ENCODE measurements around the gene ELP6.

ELP6 gene, protein sequence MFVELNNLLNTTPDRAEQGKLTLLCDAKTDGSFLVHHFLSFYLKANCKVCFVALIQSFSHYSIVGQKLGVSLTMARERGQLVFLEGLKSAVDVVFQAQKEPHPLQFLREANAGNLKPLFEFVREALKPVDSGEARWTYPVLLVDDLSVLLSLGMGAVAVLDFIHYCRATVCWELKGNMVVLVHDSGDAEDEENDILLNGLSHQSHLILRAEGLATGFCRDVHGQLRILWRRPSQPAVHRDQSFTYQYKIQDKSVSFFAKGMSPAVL

DNA sequence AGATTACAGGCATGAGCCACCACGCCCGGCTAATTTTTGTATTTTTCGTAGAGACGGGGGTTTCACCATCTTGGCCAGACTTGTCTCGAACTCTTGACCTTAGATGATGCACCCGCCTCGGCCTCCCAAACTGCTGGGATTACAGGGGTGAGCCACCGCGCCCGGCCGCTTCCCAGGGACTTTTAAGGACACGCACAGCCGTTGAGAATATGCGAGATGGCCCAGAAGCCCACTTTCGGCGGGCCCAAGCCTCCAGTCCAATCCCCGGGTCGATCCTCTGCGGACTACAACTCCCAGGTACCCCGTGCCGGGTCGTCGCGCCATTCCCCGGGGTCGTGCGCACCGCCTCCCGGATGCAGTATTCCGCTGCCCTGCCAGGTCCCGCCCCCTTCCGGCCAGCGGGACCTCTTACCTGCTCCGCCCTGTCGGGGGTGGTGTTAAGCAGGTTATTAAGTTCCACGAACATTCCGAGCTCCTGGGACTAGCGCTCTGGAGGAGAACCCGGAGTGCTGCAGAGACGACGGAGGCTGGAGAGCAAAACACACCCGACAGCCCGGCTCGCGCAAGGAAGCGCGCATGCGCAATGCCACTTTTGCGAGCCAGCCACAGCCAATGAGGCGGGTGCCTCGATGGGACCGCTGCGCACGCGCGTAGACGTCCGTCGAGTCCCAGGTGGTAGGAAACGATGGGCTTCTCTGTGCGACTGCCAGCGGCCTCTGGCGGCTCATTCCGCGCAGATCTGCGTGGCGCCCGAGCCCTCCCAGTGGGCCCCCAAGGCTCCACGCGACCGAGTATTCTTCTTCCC lies at the start of gene ELP6:
TSS of gene ELP6 (minus strand) at position 588 of the 805 bp plus-strand sequence. CDS start at position 466, 122 bp downstream.
- peak; percentile 48 for DNase-seq

DNA sequence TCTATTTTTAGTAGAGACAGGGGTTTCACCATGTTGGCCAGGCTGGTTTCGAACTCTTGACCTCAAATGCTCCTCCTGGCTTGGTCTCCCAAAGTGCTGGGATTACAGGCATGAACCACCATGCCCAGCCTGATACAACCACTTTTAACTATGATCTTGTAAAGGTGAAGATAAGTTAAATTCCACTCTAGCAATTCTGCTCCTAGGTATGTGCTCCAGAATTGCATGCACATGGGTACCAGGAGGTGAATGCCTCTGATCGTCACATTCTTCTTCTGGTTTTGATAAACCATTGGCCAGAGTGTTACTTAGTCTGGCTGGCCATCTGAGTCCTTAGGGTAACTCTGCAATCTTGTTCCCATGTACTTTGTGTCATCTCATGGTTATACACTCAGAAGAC lies 42.8 kb upstream of the ELP6 start:
- no peak for DNase-seq

DNA sequence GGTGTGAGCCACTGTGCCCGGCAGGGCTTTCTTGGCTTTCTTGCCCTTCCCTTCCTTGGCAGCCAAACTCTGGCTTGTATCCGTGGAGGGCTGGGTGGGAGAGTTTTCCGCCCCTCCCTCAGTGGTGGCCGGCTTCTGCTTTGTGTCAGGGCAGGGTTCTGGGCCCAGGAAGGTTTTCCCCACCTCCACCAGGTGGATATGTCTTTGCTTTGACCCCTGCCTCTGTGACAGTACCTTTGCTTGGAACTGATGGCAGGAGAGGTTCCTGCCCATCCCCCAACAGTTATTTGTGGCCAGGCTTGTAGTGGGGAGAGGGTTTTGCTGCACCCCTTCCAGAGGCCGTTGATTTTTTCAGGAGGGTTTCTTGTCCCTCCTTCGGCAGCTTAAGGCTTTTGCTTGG lies 40.8 kb upstream of the ELP6 start:
- no peak for DNase-seq

DNA sequence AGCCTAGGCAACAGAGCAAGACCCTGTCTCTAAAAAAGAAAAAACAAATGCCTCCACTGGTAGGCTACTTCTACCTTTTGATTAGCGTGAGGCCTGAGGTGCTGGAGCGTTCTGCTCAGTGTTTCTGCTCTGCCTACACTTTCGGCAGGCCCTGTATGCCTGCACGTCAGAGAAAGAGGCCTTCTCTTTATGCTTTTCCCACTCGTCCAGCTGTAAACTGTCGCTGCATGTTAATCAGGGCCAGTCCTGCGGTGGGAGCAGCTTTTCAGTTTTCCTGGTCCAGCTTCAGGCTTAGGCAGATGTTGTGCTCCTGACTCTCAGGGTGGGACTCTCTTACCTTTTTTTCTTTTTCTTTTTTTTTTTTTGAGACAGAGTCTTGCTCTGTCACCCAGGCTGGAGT lies 39.9 kb upstream of the ELP6 start:
- no peak for DNase-seq

DNA sequence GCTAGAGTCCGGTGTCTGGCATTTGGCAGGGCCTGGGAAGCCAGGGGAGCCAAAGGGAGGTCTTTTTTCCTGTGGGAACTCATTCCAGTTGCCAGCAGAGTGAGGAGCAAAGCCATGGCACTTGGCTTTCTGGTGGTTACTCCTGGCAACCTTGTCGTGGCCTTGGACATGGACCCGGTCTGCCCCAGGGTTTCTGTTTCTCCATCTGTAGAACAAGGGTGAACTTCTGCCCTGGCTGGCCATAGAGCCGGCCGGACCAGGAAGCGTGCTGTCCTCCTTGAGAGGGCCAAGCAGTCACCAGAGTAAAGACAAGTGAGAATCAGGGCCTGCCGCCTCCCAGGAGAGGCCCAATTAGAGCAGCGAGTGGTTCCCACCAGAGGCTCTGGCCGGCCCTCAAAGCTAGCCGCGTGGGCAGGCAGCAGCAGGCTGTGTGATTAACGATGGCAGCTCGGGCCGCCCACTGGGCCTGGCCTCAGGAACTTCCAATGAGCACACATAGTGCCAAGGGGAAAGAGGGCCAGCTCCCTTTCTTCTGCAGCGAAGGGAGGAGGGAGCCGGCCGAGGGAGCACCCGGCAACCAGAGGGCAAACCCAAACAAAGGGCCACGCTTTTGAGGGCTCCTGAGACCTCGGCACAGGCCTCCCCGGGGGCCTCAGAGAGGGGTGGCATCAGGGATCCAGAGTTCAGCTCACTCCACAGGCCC lies 29.1 kb upstream of the ELP6 start:
- DNase-seq: no peak

DNA sequence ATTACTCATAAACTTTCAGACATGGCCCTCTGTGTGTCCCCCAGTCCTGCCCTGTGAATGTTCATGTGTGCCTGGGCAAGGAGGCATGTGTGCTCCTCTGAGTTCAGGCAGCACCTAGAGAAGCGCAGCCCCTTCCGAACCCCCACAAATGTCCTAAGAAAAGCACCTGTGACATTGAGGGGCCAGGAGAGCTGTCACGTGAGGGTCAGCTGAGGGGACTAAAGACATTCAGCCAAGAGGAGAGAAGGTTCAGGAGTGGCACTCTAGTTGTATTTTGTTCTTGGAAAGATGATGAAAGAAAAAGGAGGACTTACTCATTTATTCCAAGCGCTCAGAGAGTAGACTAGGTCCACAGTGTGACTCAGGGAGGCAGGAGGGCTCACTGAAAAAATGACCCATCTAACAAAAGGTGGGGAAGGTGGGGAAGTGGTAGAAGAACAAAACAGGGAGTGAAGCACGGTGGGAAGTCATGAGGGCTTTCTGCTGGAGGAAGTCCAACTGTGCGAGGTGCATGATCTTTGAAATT lies 28.1 kb upstream of the ELP6 start:
- no peak for DNase-seq

DNA sequence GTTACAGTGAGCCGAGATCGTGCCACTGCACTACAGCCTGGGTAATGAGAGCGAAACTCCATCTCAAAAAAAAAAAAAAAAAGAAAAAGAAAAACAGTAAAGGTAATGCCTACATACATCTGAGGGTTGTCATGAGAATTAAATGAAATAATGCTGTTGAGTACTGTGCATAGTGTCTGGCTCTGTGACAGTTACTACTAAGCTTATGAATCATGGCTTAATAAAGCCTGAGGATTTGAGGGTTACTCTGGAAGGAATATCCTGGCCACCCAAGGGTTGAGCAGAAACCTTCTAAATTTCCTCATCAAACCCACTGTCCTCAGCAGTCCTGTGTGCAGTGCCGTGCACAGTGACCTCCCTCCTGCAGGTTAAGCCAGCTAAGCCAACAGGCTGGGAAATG lies 26.8 kb upstream of the ELP6 start:
- DNase-seq: no peak

DNA sequence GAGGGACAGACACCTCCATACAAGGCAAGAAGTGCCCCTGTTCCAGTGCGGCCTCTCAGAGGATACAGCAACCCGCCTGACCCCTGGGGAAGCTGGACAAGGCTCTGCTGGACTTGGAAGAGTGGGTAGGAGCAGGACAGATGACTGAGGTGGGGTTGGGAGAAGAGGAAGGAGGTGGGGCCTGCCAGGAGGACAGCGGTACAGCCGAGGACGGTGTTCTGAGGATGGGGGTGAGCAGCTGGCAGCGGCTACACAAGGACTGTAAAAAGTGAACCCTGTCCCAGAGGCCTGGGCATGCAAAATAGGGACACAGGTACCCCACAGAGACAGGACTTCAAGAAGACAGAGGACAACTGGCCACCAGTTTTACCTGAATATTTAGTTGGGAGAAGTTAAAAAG lies 23.5 kb upstream of the ELP6 start:
- no peak for DNase-seq

DNA sequence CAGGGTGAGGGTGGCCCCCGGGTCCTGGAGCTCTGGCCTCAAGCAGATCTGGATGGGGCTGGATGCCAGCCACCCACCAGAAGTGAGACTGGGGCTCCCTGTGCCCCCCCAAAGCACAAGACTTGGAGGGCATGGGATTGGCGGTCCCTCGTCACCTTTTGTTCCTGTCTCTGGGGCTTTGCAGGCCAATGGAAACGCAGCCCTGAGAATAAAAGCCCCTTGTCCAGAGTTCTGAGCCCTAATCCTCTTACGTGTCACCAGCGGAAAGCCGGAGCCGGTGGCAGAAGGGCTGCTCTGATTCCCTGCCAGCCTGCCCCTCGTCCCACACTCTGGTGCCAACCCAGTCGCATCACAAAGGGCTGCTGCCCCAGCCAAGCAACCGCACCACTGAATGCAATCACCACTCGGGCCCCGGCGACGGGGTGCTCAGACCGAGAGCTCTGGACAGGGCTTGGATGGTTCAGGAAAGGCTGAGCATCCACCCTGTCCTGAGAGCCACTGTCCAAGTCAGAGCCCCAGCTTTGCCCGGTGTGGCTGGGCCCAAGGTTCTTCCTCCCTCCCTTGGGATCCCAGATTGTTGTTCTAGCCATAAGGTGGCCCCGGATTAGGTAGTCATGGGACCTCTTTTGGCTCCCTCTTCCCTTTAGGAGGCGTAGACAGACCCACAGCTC lies 22.8 kb upstream of the ELP6 start:
- DNase-seq: no peak

DNA sequence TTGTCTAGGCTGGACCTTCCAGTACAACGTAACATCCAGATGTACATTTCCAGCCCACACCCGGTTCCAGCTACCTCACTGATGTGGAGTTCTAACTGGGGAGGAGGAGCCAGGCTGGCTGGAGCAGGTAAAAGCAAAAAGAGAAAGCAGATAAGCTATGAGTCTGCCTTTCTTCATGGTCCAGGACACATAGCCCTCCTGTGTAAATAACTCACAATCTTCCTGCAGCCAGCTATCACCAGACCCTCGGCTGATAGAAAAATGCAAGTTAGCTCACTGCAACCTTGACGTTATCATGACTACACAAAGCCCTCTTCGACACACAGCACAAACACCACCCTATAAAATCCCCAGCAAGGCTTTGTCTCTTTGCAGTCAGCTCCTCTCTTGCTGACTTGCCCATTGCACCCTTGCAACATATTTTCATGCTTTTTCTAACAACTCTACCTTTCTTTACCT lies 20.5 kb upstream of the ELP6 start:
- no peak for DNase-seq

DNA sequence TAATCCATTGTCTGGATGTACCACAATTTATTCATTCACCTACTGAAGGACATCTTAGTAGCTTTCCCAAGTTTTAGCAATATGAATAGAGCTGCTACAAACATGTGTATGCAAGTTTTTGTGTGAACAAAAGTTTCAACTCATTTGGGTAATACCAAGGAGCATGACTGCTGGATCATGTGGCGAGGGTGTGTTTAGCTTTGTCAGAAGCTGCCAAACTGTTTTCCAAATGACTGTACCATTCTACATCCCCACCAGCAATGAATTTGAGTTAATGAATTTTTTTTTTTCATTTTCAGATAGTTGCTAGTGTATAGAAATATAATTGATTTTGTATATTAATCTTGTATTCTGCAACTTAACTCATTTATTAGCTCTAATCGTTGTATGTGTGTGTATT lies 20.0 kb upstream of the ELP6 start:
- no peak for DNase-seq

DNA sequence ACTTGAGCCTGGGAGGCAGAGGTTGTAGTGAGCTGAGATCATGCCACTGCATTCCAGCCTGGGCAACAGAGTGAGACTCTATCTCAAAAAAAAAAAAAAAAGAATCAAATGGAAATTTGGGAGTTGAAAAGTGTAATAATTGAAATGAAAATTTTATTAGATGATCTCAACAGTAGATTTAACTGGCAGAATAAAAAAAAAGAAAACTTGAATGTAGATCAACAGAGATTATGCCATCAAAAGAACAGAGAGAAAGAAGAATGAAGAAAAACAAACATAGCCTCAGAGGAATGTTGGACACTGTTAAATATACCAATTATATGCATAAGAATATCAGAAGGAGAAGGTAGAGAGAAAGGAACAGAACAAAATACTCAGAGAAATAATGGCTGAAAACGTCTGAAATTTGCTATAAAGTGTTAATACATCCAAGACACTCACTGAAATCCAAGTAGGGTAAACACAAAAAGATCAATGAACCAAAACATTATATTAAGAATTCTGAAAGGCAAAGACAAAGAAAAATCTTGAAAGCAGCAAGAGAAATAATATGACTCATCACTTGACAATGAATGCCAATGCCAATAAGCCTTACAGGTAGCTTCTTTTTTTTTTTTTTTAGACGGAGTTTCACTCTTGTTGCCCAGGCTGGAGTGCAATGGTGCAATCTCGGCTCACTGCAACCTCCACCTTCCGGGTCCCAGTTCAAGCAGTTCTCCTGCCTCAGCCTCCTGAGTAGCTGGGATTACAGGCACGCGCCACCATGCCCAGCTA lies 14.6 kb upstream of the ELP6 start:
- DNase-seq: no peak

DNA sequence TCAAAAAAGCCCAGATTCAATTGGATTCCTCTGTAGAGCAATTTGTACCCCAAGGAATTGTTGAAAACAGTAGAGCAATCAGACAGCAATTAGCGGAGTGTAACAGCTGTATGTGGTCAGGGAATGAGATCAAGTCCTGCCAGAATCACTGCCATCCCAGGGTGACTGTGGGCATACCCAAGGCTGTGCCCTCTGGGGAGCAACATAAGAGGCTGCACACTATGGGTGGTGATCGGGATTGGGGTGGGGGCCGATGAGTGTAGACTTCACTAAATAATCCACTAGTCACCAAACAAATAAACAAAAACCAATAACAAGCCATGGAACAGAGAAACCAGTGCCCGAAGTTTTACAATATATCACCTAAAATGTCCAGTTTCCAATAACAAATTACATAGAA lies 12.1 kb upstream of the ELP6 start:
- no peak for DNase-seq

DNA sequence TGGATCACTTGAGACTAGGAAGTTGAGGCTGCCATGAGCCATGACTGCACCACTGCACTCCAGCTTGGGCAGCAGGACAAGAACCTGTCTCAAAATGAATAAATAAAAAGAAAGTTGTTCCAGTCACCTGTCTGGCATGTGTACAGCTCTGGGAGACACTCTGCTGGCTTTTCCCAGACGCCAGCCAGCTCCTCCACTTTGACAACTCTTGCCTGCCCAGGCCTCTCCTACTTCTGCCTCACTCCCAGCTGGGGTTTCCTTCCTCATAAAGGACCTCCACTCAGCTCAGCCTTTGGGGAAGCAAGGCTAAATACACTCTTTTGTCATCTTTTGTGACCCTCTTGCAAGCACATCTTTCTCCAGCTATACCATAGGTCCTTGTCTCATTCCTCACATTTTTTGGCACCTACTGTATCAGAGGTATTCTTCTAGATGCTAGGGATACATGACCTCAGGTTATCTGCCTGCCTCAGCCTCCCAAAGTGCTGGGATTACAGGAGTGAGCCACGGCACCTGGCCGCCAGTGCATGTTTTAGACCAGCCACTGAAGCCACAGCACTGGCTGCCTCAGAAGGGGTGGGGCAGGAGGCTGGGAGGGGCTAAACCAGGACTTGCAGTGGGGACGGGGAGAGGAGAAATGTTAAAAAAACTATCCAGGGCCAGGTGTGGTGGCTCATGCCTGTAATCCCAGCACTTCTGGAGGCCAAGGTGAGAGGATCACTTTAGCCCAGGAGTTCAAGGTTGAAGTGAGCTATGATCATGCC lies 10.0 kb upstream of the ELP6 start:
- DNase-seq: no peak

DNA sequence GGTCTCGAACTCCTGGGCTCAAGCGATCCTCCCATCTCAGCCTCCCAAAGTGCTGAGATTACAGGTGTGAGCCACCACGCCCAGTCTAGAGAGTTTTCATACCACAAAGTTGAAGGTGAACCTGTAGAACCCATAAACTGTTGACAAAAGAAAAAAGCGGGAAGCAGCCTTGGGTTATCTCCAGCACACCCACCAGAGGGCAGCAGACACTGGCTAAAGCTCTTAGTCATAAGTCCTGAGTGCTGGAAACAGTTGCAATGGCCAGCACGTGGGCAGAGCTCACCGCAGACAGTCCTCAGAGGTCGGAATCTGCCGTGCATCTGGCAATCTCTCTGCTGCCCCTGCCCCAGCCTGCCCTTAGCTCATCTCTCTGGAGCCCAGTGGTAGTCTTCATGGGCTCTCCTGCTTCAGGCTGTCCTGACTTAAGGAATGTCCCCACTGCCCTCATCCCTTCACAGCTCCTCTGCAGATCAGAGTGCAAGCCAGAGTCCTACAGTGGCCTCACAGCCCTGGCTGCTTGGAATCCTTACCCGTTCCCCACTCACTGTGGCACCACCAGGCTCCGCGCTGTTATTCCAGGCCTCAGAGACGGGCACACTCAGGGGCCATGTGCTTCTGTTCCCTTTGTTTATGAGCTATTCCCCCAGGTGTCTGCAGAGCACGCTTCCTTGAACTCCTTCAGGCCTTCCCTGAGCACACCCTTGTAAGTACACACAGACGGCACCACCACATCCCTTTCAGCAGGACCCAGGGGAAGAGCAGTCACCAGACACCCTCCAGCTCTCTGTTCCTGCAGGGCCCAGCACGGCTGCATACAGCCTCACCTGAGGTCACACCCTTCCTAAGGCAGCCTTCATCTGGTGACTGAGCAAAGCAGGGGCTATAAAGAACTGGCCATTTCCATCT lies 8.8 kb upstream of the ELP6 start:
- DNase-seq: peak; percentile 25

DNA sequence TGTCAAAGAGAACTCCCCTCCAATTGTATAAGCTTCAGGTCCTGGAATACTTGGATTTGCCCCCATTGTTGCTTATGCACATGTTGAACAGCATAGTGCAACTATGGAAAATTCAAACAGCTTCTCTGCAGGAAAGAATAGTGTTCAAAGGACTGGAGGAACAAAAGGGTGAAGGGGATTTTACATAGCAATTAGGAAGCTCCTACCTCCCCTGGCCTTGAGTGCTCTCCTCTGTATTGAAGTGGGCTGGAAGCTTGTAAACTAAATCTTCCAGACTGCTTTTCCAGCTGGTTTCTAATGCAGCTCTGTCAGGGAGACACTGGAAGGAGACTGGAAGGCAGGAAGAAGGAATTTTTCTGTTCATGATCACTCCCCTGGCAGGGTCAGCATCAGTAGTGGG lies 7.2 kb upstream of the ELP6 start:
- DNase-seq: no peak

DNA sequence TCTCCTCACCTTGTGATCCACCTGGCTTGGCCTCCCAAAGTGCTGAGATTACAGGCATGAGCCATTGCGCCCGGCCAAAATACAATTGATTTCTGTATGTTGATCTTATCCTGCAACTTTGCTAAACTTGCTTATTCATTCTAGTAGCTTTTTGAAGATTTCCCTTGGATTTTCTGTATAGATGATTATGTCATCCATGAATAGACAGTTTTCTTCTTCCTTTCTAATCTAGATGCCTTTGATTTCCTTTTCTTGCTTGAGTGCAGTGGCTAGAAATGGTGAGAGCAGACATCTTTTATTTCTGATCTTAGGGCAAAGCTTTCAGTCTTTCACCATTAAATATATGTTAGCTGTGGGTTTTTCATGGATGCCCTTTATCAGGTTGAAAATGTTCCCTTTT lies 4.4 kb upstream of the ELP6 start:
- DNase-seq: no peak

DNA sequence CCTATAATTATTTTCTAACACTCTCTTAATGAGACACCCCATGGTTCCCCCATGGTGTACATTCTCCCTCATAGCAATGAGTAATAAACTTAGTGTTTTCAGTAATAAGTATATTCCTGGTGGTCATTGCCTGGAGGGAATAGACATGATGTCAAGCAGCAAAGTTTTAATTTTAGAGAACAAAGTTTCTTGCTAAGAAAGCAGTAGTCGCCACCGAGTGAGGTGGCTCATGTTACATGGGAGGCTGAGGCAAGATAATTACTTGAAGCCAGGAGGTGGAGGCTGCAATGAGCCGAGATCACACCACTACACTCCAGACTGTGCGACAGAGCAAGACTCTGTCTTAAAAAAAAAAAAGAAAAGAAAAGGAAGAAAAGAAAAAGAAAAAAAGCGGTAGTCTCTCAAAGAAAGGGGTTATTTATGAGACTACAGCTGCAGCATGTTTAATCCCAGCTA lies 2.4 kb upstream of the ELP6 start:
- DNase-seq: no peak

DNA sequence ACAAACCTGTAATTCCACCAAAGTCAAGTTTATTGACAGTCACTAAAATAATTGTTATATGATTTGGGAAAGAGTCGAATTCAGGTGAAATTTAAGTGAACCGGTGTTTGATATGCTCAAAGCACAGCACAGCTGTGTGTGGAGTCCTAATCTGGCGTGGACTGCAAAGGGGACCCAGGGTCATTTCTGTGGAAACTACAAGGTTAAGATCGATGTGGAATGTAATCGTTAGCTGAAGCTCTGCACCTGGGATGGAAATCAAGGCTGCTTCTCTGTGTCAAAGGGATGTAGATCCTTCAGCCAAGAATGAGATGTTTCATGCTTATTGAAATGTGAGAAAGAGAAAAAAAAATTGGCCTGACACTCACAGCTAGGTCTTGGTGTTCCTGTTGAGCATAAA lies 1.6 kb upstream of the ELP6 start:
- DNase-seq: no peak

DNA sequence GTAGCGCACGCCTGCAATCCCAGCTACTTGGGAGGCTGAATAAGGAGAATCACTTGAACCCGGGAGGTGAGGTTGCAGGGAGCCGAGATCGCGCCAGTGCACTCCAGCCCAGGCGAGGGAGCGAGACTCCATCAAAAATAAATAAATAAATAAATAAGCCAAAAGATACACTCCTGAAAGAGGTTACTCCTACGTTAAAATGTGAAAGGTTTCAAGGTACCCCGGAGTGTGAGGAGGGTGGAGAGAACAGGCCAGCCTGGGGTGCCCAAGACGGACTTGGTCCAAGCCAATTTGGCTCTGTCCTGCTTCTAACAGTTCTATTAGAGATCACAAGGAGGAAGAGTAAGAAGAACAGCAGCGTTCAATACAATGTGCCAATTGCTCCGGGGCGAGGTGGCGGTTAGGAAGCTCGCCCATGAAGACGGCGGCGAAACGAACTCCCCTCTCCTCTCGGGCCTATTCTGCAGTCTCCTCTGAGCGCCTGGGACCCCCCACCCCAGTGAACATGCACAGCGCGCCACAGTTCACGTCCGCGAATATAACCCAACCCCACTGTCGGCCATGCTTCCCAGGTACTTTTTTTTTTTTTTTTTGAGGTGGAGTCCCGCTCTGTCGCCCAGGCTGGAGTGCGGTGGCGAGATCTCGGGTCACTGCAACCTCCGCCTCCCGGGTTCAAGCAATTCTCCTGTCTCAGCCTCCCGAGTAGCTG lies 942 bp downstream of the ELP6 start:
- DNase-seq: no peak

Measured in NCI-H187 treated with DMSO at 0.1 percent for 48 hours (cell line).